ENCODE data around the gene DNAH14. TPM values are rescaled to one million over a fixed set of nuclear protein-coding genes. Genes with fewer than 3 reads are reported as not detected.

Gene DNAH14
- total and polyA plus RNA-seq, 2 of the 4 experiments (the other 2 are of a cell fraction) = 2.7 to 3.6 TPM

- no peak for TF ChIP-seq RAD21 (IDR thresholded peaks at IDR 0.05; ENCODE audit: low read length)
Measured at GRCh38 chr1:225448146-225448805, 518.8 kb downstream of the DNAH14 start (continued).

Data from IMR-90 (cell line).